ENCODE results near the gene GOLGA7B. TPM values are rescaled to one million over a fixed set of nuclear protein-coding genes. Genes with fewer than 3 reads are reported as not detected.
"Not testable (repeated sequence)": the region's sequence is repeated elsewhere in the genome, so short reads cannot be mapped to it uniquely, and the experiment has no call there.

Gene GOLGA7B
- total and polyA plus RNA-seq, 9 of the 15 experiments (the other 6 are each of a cell fraction or from before 2014, with no cell fraction given) = 0.03 to 0.07 (median 0.04) TPM; not detected in 3

DNA sequence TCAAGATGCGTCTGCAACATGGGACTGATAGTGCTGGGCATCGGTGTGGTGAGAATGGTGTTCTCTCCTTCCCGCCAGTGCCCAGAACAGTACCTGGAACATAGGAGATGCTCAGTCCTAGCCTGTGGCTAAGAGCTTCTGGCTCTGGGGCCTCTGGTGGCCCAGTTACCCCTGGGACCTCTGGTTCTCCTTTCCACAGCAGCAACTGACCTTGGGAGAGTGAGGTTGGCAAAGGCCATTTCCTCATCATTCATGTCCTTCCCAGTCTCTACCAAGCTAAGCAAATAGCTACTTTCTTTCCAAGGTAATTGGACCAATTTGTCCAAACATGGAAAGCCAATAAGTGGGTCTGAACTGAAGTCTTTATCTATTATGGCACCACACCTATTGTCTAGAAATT lies 11.6 kb upstream of the GOLGA7B start (continued):
- TF ChIP-seq COPS2 (conservative IDR thresholded peaks at IDR 0.05) (no peak), RAD21 (CRISPR knock-in tag; conservative IDR thresholded peaks at IDR 0.05 in 1 of 2, IDR thresholded peaks at IDR 0.05 in 1 of 2) (no peak), NCOR1 (IDR thresholded peaks at IDR 0.05) (no peak), ZNF707 (CRISPR knock-in tag; conservative IDR thresholded peaks at IDR 0.05) (no peak), ZC3H11A (IDR thresholded peaks at IDR 0.05; ENCODE audit: low read depth, low read length) (no peak), RNF2 (IDR thresholded peaks at IDR 0.05) (no peak)

DNA sequence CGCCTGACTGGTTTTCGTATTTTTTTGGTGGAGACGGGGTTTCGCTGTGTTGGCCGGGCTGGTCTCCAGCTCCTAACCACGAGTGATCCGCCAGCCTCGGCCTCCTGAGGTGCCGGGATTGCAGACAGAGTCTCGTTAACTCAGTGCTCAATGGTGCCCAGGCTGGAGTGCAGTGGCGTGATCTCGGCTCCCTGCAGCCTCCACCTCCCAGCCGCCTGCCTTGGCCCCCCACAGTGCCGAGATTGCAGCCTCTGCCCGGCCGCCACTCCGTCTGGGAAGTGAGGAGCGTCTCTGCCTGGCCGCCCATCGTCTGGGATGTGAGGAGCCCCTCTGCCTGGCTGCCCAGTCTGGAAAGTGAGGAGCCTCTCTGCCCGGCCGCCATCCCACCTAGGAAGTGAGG lies 8.5 kb upstream of the GOLGA7B start:
- H2AFZ ChIP-seq (ENCODE audit: low read depth, low read length); intact Hi-C loops (cut with micrococcal nuclease); H4K20me1 ChIP-seq (replicated peaks; ENCODE audit: control insufficient read depth, insufficient read depth, low read length); H3K79me2 ChIP-seq (ENCODE audit: control insufficient read depth, insufficient read depth, low read length); H3K36me3 ChIP-seq (ENCODE audit: control insufficient read depth, insufficient read depth, low read length); CTCF ChIA-PET (ENCODE audit: low intra/inter-chr PET ratio); H3K4me2 ChIP-seq (ENCODE audit: insufficient read depth, low read length); BruUV-seq (replicated peaks); H3K4me3 ChIP-seq; ATAC-seq; DNase-seq (ENCODE audit: extremely low read depth in 1 of 4, low spot score in 3 of 4); in situ Hi-C loops (cut with MboI); H3K9me3 ChIP-seq (replicated peaks; ENCODE audit: control insufficient read depth, insufficient read depth, low read depth, low read length); H3K9me1 ChIP-seq (ENCODE audit: control insufficient read depth, insufficient read depth, low read length); H3K9ac ChIP-seq (ENCODE audit: insufficient read depth in 1 of 2, low read depth in 2 of 2, low read length in 2 of 2); H3K27ac ChIP-seq (ENCODE audit: extremely low read depth, low read depth, low read length); H3K27me3 ChIP-seq (ENCODE audit: control insufficient read depth in 2 of 2, insufficient read depth in 2 of 2, low read length in 2 of 2); FAIRE-seq: not testable (repeated sequence)
- WGBS (ENCODE audit: insufficient coverage, low coverage, missing lambda C conversion rate) = 66% methylated on average over 5 of the region's 22 CpGs
- H3K4me1 ChIP-seq (replicated peaks in 1 of 2; ENCODE audit: control insufficient read depth in 2 of 2, insufficient read depth in 2 of 2, low read length in 2 of 2) = peaks cover 7 to 22% of the 10 kb centered on the region in 2 experiments; a peak in 4 of 5 replicates
- POLR2A ChIA-PET = interaction anchor here (0.6 kb wide), 1 partner anchor 9 kb away, joined by 3 read pairs; no protein-coding TSS in a partner anchor

All from K562 (cell line).